SK-N-DZ (cell line): ENCODE data around the gene SNTG2.

Experiments
- DNase-seq: peaks from one replicate; pipeline ENCODE4 v3.0.0-alpha.2; 2015; ENCODE audit warnings: low spot score

SNTG2 gene

DNA sequence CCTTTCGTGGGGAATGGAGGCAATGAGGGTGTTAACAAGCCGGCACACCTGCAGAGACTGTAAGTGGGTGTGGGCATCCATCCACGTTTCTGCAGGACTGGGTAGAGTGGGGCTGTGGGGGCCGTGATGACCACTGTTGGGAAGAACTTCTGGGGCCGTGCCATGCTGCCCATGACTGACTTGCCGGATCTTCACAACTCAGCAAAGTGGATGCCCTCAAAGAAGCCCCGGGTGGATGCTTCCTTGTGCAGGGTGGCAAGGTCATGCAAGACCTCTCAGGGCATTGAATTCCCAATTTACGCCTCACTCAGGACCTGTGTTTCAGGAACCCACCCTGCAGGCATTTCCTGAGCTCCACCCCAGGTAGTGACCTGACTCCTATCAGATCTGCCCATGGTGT is 319.2 kb downstream of the SNTG2 start:
- DNase-seq: no peak

DNA sequence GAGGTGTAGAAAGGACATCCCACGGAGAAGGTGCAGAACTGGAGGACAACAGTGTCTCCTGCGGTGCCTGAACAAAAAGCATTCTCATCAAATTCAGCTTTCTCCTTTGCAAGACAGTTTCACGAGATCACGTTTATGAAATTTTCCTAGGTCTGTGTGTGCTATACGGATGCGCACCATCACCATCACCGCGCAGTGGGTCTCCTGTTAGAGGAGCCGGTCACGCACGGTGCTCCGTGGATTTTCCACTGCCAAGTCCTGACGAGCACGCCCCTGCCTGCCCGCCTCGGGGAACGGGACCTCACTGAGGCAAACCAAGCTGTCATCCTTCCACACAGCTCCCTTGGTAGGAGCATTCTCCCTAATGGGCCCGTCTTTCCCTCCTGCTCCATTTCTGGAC is 322.2 kb downstream of the SNTG2 start:
- DNase-seq: no peak

DNA sequence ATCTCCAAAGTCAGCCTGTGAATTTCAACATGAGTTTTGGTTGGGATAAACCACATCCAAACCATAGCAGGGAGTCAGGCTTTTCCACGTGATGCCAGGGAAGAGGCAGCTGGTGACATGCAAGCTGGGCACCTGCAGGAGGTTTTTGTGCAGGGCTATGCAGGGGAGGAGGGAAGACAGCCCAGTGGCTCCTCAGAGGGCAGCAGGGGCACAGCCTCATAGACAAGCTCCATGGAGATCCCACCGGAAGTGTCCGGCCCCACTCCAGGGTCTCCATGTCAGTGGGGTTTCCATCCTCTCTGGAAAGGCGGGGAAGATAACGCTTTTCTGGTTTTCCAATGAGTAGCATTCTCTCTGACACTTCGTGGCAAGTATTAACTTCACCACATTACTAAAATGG is 327.0 kb downstream of the SNTG2 start:
- no peak for DNase-seq

DNA sequence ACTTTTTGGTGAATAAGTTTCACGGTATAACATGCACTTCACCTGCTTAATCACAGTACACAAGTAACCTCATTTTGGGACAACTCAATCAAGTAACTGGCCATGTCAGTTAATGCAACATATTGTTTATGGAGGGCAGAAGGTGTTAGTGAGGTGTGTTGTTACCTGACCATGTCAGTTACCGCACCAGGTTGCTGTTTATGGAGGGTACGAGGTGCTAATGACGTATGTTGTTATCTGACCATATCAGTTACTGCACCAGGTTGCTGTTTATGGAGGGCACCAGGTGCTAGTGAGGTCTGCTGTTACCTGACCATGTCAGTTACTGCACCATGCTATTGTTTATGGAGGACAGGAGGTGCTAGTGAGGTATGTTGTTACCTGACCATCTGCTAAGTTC is 327.5 kb downstream of the SNTG2 start:
- no peak for DNase-seq

GRCh38 chr2:1278861-1279260 is 328.2 kb downstream of the SNTG2 start:
- DNase-seq: no peak

- DNase-seq: peak; percentile 7
Measured at GRCh38 chr2:1282552-1282951, 331.9 kb downstream of the SNTG2 start.

DNA sequence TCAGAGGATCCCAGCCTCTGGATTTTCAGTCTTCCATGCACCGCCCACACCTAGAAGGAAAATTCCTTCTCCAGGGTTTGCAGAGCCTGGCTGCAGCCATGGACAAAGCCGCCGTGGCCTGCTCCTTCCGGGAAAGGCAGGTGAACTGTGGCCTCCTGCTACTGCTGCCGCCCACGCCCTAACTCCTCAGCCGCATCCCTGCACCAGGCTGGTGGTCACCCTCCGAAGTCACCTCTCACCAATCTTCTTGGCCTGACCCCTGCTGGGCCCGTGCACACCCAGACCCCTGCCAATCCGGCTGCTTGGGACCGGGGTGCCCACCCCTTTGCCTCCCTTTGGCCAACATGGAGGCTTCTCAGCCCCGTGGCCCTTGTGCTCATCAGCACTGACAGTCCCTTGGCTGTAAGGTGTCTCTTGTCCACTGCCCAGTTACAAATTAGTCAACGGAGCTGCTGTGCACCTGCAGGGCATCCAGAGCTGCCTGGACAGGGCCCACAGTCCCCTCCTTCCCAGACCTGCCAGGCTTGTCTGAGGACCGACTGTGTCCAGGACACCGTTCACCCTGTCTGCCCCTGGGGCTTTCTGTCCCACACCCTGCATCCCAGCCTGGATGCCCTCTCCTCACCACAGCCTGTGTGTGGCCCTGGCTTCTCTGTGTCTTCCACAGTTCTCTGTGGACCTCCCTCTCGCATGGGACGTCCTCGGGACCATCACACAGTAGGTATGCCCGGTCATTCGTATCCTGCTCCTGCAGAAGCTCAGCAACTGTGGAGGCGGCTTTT is 332.6 kb downstream of the SNTG2 start:
- no peak for DNase-seq

- peak; percentile 42 for DNase-seq
Measured at GRCh38 chr2:1283871-1284270, 333.2 kb downstream of the SNTG2 start.

DNA sequence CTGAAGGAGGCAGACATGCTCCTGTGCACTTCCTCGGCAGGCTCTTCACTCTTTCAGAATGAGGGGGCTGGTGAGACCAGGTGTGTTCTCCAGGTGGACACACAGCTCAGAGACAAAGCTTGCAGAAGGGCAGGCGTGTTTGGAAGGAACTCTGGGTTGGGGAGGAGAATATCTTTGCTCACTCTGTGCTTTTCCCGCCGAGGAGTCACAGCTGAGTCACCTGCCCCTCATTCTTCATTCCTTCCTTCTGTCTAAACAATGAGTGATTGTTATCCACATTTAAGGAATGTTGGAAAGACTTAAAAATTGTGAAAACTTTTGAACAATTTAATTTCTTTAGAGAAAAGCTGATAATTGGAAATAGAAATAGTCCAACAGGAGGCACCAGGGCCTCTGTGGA is 336.3 kb downstream of the SNTG2 start:
- no peak for DNase-seq

GRCh38 chr2:1287427-1287826 is 336.8 kb downstream of the SNTG2 start:
- DNase-seq: no peak

DNA sequence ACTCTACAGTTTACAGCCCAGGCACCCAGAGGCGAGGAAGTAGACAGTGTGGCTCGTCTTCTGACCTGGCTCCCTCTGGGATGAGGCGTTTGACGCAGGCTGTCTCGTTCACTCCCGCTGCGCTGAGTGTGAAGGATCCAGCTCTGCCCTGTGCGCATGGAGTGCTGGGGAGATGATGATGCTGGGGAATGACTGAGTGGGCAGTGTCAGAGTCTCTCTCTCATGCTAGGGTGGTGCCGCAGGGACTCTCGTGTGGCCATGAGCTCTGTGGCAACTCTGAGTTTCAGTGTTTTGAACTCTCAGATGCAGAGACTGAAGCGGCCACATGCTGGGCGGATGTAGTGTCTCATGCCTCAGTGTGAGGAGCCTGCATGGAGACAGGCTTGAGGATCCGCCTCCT is 344.3 kb downstream of the SNTG2 start:
- no peak for DNase-seq

DNA sequence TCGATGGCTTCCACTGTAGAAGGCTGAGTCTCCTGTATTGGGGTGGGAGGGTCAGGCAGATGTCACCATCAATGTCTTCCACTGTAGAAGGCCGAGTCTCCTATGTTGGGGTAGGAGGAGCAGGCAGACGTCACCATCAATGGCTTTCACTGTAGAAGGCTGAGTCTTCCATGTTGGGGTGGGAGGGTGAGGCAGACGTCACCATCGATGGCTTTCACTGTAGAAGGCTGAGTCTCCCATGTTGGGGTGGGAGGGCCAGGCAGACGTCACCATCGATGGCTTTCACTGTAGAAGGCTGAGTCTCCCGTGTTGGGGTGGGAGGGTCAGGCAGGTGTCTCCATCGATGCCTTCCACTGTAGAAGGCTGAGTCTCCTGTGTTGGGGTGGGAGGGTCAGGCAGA is 345.1 kb downstream of the SNTG2 start:
- no peak for DNase-seq

GRCh38 chr2:1297372-1298159 is 346.9 kb downstream of the SNTG2 start:
- no peak for DNase-seq

- no peak for DNase-seq
Measured at GRCh38 chr2:1299043-1299442, 348.4 kb downstream of the SNTG2 start.

- DNase-seq: no peak
Measured at GRCh38 chr2:1300284-1300683, 349.6 kb downstream of the SNTG2 start.

DNA sequence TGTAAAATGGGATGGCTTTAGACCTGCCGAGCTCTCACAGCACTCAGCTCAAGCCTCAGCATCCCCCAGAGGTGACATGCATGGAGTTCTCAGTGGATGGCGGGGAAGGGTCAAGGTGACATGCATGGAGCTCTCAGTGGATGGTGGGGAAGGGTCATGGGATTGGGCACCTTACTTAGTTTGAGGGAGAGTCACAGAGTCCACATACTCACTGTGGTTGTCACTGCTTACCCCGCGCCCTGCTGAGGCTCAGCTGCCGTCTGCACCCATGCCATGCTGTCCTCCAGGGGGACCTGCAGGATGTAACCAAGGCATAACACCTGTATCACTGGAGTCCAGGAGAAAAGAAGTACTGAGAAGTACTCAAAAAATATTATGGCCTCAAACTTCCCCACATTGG is 350.4 kb downstream of the SNTG2 start:
- DNase-seq: no peak

DNA sequence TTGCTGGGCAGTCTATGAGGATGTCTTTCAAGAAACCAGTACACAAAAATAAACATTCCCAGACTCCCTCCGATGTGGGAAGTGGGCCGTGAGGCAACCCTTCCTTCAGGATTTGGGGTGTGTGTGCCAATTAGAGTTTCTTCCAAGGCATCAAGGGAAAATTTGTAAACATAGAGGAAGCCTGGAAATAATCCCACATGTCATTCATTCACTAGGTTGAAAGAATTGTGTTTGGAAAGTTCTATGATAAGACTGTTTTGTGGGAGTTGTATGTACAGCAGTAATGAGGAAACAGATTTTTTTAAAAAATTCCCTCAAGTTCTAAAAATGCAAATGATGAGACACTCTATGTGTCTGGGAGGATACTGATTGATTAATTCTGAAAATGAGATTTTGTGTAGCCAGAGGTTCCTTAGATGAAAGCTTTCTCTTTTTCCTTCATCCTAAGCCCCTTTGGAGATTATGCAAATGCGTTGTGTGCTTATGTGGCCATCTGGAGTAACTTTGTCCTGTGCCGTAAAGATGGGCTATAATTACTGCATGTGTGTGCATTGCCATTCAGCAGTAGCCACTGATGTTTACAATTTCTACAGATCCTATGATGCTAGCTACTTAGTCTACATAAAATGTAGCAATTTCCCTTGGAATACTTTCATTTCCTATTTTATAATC is 354.8 kb downstream of the SNTG2 start:
- DNase-seq: no peak

- DNase-seq: no peak
Measured at GRCh38 chr2:1306014-1306686, 355.5 kb downstream of the SNTG2 start.

GRCh38 chr2:1306687-1307516 is 356.3 kb downstream of the SNTG2 start:
- no peak for DNase-seq

- no peak for DNase-seq
Measured at GRCh38 chr2:1307670-1308069, 357.0 kb downstream of the SNTG2 start.

DNA sequence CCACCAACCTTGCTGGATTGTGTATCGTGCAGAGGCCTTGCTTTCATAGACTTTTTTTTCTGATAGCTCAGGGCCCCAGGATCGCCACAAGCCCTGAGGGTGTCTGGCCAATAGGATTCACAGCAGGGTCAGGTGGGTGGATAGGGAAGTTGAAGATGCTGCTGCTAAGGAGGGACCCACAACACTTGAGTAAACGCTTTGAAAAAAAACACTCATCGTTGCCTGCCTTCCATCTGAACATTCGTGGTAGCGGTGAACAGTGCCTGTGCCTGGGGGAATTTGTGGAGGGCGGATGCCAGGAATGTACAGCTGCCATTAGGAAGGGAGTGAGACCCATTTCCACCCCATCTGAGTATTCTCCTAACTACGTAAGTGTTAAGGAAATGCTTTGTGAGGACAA is 358.0 kb downstream of the SNTG2 start:
- DNase-seq: no peak
